HG03571 (cell line): Measurements from ENCODE around the gene DLG2.

Experiments
- ATAC-seq: cut with Tn5 transposase; IDR thresholded peaks from one replicate; pipeline ENCODE4 v1.9.1; 2021; ENCODE audit not compliant: unreplicated experiment

DLG2 gene

DNA sequence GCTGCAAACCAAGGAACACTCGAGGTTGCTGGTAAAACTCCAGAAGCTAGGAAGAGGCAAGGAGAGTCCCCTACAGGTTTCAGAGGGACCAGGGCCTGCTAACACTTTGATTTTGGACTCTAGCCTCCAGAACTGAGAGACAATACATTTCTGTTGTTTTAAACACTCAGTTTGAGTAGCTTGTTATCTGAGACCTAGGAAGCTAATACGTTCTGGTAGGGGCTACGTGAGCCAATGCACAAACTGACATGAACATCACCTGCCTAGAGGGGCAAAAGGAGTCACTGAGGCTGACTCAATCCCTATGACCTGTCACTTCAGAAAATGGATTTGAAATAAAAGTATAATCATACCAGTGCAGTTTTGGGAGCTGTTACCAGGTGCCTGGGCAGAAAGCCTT is 1775.1 kb downstream of the DLG2 start:
- ATAC-seq: no peak

DNA sequence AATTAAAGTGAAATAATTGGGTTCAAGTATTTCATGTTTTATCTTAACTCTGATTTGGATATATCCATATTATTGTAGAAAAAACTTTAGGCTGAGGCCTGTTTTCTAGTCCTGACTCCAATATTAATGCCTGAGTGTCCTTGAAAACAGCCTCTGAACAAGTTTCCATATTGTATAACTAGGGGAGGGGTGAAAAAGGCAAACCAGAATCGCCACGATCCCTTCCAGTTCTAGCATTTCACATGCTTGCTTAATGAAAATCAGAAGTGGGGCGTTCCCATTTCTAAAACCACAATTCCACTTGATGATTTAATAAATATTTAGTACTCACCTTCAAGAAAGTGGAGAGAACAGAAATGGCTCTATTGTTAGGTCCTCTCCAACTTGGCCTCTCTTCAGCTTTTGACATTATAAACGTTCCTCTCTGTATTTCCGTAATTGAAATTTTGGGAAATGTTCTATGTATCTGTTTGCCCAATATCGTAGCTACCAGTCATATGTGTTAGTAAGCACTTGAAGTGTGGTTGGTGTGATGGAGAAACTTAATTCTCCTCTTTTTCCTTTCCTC is 1779.6 kb downstream of the DLG2 start:
- no peak for ATAC-seq

DNA sequence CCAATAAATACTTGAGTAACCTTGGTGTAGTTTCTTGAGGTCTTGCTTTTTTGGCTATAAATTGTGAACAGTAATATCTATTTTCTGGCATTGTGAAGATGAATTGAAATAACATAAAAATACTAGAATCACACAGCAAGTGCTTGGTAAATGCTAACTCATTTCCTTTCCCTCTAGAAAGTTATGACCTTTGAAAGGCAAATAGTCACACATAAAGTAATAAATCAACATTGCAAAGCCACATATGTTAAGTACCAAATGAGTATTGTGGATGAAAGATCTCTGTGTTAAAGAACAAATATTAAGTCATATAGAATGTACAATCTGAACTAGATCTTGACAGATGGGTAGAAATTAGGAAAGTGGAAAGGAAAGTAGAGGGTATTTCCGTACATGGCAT is 1781.3 kb downstream of the DLG2 start:
- ATAC-seq: no peak

DNA sequence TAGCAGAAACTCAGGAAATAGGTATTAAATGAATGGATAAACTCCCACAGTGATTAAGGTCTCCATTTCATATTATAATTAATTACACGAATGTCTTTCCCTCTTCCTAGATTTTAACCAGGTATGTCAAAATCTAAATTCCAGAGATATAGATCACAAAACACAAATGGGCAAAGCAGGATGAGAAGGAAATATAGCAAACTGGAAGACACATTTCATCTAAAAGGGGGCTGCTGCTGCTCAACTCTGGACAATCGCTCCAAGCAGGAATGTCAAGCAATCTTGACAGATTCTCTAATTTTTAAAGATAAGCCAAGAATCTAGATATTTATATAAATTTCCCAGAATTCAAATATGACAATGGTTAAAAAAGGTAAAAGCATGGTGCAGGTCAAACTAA is 1786.8 kb downstream of the DLG2 start:
- no peak for ATAC-seq

DNA sequence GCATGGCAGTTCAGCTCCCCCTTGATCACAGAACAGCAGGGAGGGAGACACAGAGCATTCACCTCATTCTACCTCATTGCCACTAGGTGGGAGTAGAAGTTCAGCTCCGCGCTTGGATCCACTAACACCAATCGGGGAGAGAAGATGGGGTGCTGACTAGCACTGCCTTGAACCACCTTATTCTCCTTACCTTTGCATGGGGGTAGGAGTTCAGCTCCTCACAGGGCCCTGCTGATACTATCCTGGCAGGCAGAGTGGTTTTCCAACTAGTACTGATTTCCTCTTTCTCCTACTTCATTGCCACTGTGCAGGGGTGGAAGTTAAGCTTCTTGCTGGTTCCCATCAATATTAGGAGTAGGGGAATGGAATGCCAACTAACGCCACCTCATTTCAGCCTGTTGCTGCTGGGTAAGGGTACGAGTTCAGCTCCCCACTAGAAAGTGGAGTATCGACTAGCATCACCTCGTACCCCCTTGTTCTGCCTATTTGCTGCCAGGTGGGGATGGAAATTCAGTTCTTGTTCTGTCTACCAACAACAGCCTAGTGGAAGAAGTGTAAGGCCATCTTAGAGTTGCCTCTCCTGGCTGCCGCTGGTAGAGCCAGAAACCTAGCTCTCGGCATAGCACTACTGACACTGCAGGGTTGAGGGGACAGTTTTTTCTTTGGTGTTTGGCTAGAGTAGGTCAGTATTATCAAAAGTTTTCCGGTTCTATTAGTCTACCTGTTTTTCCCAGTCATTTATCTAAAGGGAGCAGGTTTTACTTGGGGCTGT is 1790.1 kb downstream of the DLG2 start:
- peak; percentile 72 for ATAC-seq

DNA sequence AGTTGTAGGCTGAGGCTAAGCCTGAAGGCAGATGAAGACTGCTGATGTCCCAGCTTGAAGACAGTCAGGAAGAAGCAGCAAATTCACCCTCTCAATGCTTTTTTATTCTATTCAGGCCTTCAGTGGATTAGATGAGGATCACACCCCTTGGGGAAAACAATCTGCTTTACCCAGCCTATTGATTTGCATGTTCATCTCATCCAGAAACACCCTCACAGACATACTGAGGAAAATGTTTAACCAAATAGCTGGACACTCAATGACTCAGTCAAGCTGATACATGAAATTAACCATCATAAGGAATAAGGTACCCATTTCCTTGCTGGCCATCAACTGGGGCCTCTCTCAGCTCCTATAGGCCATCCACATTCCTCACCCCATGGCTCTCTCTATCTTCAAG is 1791.1 kb downstream of the DLG2 start:
- no peak for ATAC-seq

DNA sequence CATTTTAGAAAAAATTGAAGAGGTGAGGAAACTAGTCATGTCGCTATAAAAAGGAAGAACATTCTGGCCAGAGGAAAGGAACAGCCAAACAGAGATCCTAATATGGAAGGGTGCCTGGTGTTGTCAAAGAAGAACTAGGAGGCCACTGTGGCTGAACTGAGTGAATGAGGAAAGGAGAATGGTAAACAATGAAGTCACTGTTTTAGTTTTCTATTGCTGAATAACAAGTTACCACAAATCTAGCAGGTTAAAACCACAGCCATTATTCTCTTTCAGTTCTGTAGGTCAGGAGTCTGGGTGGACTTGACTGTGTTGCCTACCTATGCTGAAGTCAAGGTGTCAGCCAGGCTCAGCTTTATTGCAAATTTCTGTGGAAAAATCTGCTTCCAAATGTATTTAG is 1791.7 kb downstream of the DLG2 start:
- peak; percentile 86 for ATAC-seq

DNA sequence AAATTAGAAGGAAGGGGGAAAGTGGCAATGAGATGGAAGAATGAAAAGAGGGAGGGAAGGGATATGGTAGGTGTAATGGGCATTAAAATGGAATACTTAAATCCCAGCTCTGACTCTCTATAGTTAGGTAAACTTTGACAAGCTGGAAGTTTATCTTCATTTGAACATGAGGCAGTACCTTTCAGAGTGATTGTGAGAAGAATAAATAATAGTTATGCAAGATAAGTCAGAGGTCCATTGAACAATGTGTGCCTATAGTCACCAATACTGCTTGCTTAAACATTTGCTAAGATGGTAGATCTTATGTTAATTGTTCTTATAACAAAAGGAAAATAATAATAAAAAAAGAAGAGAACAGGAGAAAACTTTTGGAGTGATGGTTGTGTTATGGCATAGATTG is 1795.2 kb downstream of the DLG2 start:
- ATAC-seq: no peak

DNA sequence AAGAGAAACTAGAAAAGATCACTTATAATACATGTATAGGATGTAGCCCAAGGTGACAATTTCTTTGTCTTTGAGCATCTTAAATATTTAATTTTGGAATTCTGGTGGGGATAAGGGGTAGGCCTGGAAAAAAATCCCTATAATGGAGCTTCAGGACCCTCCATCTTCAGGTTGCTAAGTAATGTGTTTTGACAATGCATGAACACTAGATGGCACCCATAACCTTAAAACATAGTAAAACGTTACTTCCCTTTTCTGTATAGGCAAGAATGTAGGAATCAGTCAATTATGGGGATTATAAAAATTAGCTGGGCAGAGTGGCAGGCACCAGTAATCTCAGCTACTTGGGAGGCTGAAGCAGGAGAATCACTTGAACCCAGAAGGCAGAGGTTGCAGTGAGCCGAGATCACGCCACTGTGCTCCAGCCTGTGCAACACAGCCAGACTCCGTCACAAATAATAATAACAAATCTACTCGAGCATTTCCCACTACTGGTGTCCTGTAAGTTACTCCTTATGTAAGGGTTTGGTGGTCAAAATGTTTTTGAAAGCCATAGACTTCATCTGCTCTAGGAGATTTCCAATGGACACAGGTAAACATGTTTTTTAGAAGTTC is 1799.1 kb downstream of the DLG2 start:
- ATAC-seq: peak; percentile 76

DNA sequence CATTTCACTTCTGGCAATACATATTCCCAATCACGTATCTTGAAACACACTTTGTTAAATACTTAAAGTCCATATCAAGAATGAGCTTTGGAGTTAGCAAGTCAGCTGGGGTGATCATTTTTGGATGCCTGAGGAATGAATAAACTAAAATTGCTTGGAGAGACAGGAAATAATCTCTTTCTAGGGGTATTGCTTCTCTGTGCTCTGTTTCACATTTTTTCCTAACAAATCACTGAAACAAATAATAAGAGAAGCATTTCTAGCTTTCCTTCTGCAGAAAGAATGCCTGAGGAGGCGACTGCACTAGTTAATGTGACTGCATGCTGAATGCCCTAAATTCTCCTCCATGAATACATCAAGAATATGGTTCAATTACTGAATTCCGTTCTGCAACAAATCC is 1799.6 kb downstream of the DLG2 start:
- no peak for ATAC-seq

DNA sequence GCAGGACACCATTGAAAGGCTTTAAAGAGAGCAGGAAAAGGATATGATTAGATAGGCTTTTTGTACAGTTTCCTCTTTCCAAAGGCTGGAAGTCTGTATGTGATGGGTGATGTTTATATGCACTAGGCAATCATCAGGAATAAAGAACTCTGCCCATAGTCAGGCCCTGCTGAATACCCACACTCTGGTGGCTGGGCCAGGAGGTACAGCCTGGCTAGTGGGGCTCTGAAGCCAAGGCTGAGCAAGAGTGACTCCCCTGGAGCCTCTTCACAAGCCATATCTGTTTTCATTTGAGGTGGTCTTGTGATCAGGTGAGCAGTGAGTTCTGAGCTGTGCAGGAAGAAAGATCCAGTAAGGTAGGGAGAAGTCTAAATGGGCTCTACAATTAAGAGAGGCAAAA is 1801.1 kb downstream of the DLG2 start:
- no peak for ATAC-seq

DNA sequence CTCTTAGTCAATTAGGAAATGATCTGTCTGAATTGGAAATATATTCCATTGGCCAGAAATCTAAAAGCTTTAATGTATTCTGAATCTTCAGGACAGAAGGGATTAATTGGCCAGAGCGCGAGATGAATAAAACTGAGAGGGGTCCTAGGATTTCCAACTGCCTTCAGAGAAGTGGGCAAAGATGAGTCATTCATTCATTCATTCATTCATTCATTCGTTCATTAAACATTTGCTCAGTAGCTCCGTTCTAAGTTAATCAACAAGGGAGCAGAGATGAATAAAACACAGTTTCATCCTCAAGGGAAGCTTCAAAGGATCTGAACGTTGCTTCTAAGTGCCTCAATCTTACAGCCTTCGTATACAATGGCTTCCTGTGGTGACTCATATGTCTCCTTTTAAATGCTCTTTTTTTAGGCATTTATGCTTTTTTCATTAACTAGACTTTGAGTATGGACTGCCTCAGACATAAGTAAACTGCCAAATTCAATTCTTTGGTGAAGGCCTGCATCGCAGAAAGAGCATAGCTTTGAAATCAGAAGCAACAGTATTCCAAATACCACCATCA is 1803.6 kb downstream of the DLG2 start:
- ATAC-seq: no peak

DNA sequence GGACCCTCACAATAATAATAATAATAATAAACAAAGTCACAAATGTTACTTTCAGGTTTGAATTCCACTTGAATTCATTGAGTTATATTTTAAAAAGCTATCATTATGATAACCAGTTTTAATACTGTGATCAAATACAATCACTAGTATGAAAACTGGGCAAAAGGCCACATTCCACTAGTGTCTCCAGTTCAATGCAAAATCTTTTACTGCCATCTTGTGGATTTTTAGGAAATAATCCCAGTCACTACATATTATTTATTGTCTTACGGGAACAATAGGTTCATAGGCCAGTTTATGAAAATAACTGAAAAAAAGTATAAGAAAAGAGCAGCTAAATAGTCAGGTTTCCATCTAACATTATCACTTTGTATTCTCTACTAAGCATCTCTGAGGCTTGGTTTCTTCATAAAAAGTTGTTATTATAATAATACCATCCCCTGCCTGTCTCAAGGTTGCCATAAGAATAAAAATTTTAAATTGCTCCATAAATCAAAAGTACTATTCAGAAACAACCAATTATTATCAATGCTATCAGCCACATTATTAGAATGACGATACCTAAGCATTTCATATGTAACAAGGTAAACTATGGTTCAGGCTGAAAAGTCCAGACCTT is 1807.1 kb downstream of the DLG2 start:
- ATAC-seq: no peak

DNA sequence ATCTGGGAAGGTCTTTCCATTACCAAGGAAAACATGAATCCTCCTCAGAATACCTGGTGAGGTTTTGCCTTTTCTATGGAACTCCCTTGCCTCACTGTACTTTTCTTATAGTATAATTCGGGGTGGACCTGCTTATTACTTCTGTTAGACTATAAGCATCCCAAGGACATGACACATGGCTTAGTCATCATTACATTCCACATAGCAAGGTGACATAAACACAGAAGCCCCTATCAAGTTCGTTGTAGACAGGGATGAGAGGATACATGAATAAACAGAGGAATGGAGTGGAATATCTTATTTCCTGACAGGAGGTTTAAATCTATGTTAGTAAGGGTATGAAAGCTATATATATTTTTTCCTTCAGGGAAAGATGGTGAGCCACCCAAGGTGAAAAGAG is 1808.8 kb downstream of the DLG2 start:
- no peak for ATAC-seq

DNA sequence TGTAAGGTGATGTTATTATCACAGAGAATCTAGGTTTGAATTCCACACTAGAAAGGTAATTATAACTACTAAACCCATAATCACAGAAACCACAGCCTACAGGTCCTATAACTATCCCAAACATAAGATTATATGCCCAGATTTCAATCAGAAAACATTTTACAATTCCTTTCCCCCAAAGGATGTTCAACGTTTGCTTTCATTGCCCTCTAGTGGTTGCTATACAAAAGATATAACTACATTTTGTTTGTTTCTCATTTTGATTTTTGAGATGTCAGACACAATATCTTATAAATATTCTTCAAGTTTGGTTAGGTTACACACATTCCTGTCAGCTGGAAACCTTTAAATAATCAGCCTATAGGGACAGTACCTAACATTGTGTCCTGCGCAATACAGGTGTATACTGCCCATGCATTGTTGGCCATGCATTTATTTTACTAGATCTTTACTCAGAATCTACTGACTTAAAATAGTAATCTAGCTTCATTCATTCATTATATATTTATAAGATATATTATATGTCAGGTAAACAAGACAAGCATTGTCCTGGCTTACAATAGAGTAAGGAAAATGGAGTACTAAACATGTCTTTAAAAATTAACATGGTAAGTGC is 1810.5 kb downstream of the DLG2 start:
- ATAC-seq: no peak

DNA sequence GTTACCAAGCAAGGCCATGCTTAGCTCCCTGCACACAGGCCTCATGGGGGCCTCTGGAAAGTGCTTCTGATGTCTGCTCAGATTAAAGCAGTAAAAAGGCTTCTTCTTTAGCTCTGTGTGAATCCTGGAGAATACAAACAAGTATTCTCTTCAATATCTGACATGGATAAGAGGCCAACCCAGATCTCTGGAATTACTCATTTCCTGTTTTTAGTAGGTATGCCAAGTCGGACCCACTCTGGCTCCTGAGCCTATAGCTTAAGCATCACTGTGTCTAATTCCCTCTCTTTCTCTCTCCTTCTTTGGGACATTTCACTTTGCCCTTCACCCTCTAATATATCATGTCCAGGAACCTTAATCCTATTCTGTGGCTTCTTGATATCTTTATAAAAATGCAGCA is 1811.4 kb downstream of the DLG2 start:
- no peak for ATAC-seq

DNA sequence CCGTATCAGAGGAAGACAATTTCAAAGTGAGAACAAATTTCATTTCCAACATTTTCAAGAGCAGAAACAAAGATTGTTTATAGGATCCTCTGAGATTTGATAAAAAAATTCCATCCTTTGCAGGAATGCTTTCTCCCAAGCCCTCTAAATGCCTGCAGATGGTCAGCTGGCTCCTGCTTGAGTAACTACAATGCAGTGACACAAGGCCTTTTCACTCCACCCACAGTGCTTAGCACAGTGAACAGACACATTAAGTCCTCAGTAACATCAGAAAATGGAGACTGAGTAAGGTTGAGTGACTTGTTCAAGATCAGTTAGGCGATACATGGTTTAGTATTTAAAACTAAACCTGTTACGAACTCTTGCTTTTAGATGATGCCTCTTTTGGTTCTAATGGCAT is 1813.8 kb downstream of the DLG2 start:
- ATAC-seq: no peak

DNA sequence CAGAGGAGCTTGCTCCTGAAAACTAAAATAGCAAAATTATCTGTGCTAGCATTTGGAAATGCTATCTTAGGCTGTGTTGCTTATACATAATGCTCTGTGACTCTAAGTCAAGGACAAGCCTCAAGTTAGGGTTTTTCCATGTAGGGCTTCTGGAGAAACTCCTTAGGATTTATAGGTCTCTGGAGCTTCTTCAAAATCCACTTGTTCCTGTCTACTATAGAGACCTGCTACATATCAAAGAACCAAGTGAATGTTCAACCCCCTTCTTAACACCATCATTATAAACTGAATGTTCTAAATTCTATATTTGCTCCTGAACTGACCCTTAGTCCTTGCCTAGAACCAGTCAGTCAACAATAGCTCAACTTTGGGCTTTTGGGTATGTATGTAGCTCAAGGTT is 1817.9 kb downstream of the DLG2 start:
- ATAC-seq: no peak

DNA sequence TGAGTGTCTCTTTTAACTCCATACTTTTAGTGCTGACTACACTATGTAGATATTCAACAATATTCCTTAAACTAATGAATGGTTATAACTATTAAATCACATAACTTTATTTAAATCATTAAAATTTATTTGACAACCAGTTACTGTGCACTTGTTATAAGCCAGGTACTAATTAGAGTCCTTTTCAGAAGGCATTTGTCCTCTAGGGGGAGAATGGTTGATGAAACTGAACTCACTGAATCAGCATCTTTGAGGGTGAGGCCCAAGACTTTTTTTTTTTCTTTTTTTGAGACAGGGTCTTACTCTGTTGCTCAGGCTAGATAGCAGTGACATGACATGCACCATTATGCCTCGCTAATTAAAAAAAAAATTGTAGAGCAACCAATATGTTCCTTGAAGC is 1825.3 kb downstream of the DLG2 start:
- ATAC-seq: no peak

DNA sequence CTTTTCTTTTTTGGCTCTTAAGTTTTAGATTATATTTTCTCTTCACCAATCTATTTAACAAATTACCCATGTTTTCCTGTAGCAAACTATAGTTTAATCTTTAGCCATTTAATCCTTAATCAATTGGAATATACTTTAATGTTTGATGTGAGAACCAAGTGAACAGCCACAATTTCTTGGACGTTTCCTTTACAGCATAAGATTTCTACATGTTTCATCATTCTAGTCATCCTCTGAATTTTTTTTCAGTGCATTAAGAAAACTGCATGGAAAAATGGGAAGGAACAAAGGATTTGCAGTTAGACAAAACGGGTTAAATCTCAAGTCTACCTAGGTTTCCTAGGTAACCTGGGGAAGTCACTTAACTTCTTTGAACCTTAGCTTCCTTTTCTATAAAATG is 1833.8 kb downstream of the DLG2 start:
- no peak for ATAC-seq

DNA sequence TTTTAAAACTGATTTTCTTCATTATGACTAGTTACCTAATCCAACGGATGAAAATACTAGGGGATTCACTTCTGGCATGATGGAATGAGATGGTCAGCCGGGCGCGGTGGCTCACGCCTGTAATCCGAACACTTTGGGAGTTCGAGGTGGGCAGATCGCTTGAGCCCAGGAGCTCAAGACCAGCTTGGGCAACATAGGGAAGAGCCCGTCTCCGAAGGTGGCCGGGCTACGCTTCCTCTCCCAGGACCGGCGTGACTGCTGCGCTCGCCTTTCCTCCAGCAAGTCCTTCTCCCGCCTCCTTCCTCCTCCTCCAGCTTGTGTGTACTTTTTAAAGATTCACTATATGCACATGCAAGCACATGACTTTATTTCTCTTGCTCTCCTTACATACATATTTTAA is 1835.6 kb downstream of the DLG2 start:
- ATAC-seq: no peak
